Stimulated activated CD4-positive, alpha-beta T cell treated with anti-CD3 and anti-CD28 coated beads, Interleukin-12 subunit alpha, Interleukin-12 subunit beta, amount 100 ng/mL, for 48 hours (primary cell): ENCODE measurements around the gene RBFOX1.
"Not testable (repeated sequence)": the region's sequence is repeated elsewhere in the genome, so short reads cannot be mapped to it uniquely, and the experiment has no call there.

Source experiments
- DNase-seq, 3 donors: peaks; one replicate each; pipeline ENCODE4 v3.0.0-alpha.2; 2020; ENCODE audit warnings: low read depth in 2 of 3, low spot score in 1 of 3

The RBFOX1 gene

DNA sequence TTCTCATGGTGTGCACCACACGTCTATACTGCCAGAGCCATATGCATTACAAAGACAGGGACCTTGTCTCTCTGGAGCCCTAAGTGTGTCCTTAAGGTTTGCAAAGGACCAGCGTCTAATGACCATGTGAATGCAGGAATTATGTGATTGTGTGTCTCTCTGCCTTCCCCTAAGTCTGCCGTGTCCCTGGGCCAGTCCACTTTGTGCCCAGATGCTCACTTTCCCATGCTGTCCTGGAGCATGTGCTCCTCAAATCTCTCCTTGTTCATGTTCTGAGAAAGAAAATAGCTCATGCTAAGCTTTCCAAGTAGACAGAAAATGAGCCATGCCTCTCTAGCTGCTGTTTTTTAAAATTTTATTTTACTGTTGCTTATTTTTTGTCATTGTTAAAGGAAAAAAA lies 125.5 kb downstream of the RBFOX1 start:
- DNase-seq, result no peak

DNA sequence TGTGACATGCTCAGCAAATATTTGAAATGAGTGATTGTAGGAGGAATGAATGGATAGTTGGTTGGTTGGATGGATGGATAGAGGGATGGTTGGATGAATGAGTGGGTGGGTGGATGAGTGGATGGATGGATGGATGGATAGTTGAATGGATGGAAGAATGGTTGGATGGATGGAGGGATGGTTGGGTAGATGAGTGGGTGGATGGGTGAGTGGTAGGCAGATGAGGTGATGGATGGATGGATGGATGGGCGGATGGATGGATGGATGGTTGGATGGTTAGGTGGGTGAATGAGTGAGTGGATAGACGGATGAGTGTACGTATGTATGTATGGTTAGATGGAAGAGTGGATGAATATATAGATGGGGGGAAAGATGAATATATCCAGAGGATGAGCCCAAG lies 137.7 kb downstream of the RBFOX1 start:
- DNase-seq, result no peak

DNA sequence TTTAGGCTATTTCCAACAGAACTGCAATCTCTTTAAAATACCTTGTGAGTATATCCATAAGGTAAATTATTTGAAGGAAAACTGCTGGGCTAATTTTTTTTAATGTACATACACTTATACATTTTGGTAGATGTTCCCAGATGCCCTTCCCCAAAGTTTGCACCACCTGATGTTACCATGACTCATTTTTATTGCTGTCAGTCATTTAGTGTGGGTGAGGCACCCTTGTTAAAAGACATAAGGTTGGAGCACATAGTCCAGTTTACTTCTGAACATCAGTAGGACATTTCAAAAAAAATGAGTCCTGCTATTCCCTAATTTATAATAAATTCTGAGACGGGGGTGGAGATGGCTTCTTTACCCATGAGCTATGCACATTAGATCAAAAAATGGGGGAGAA lies 138.6 kb downstream of the RBFOX1 start:
- DNase-seq, result no peak

DNA sequence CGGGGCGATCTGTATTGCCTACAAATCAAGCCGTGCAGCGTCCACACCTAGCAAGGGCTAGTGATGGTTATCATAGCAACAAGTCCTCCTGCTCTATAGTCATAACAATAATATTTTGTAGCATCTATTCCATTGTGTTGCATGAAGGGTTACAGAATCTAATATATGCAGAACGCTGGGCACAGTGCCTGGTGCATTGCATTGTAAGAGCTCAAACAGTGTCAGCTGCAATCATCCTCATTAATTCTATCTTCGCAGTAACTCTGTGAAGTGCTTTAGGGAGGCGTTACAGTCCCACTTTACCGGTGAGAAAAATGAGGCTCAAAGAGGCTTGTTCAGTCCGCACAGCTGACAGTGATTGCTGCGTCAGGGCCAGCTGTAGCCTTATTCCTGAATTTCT lies 149.4 kb downstream of the RBFOX1 start:
- DNase-seq, result no peak

DNA sequence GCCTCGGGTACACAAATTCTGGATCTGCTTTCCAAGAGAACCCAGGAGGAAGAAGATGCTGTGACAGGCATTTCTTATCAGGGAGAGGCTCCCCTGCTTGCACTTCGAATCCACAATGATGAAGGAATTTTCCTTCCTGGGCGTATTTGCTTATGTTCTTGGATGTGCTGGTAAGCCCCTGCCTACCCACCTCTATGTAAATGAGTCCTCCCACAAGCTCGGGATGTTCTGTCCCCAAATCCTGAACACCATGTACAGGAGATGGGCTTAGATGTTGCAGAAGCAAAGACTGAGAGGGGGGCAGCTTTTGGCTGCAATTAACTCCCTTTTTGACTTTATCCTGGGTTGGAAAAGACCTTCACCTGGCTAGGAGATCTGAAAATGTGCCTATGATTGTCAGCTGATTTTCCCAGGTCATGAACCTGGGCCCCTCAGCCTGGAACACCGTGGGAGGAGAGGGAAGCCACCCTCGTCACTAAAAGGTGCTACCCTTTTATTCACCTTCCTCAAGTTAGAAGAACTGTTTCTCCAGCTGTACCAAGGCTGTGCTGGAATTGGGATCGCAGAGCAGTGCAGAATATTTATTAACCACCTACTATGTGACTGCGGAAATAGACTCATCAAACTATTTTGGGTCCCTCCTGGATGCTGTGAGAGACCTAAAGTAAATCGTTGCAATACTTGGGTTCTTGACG lies 150.1 kb downstream of the RBFOX1 start:
- DNase-seq, result no peak

DNA sequence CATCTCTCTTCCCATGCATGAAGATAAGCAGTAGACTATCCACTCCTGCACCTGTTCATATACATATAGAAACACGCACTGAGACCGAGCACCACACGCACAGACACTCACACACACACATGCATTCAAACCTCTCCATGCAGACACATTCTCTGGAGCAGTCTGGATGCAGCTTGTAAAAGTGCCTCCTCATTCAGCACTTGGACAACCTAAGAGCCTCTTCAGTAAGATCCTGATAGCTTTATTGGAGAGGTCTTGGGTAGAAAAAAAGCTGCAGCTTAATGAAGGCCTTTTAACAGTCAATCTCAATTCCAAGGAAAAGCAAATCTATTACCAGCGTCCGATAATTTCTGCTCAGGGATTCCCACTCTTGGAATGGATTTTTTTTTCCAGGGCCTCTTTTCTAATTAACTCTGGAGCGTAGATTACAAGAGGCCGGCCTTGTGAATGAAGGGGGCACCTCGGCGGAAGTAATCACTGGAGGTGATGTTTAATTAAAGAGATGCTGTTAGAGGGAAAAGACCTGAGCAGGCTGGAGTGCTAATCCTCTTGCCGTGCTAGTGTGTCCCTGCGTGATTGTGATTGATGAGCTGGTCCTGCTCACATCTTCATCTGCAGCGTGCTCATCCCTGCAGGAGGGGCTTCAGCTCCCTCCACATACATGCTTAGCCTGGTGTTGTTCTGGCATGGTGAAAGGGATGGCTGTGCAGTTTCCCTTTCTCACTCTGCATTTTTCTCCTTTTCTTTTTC lies 155.1 kb downstream of the RBFOX1 start:
- no peak for DNase-seq

DNA sequence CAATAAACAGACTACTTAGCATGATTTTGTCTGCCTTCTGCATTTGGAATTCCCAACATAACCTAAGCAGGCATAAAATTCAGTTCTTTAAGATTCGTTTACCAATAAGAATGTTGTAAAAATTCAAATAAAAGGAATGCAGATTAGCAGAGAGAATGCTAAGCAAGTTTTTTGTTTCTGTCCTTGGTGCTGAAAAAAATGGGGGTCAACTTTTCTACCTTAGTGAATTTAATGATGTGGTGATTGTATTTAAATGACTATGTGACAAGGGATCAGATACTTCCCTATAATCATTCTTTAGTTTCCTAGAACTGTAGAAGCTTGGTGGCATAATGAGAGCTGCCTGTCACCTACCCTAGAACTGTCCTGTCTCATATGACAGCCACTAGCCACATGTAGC lies 159.5 kb downstream of the RBFOX1 start:
- no peak for DNase-seq

DNA sequence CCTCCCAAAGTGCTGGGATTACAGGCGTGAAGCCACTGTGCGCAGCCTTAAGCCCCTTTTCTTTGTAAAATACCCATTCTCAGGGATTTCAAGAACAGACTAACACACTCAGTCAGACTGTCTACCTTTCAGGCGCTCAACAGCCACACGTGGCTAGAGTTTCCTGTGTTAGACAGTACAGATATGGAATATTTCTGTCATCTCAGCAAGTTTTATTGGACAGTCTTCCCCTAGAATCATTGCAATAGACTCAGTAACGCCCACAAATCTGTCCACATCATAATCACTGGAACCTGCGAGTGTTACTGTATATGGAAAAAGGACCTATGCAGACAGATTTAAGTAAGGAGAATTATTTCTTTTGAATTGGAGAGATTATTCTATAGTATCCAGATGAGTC lies 160.5 kb downstream of the RBFOX1 start:
- DNase-seq, result no peak

DNA sequence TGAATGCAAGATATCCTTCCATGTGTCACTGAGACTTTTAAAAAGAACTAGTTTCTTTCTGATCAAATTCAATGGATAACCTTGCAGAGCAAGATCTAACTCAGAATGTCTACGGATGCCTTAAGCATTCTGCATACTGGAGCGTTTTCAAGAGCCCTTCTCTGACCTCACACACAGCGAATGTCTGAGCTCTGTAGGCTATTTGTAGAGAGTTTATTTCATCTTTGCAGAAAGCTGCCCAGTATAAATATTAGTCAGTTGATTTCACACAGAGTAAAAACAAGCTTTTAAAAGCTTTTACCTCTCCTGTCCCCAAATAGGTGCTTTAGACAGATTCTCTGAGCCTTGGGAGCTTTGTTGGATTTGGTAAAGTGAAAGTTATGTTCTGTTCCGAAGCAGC lies 165.0 kb downstream of the RBFOX1 start:
- no peak for DNase-seq

DNA sequence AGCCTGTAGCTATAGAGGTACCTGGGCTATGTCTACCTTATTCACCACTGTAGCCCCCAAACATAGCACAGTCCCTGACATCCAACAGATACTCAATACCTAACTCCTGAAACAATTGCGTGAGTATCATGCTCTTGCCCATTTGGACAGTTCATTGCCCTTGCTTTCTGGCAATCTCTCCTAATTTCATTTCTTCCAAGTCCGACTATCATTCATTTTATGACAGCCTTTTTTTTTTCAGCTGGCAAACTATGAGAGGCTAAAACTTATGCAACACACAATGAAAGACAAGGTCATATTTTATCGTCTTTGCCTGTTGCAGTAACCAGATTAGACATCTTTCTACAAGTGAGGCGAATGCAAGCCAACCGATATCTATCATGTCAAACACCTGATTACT lies 169.2 kb downstream of the RBFOX1 start:
- DNase-seq, result no peak

DNA sequence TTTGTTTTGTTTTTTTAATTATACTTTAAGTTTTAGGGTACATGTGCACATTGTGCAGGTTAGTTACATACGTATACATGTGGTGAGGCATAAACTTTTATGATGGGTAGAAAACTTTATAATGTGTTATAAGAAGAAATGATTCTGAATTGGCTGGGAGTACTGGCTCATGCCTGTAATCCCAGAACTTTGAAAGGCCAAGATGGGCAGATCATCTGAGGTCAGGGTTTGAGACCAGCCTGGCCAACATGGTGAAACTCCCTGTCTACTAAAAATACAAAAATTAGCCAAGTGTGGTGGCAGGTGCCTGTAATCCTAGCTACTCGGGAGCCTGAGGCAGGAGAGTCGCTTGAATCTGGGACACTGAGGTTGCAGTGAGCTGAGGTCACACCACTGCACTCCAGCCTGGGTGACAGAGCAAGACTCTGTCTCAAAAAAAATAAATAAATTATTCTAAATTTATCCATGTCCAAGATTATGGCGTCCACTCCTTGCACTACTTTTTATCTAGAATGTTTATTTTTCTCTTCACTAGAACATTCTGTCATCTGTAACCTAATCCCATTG lies 170.0 kb downstream of the RBFOX1 start:
- DNase-seq, result not testable (repeated sequence)

DNA sequence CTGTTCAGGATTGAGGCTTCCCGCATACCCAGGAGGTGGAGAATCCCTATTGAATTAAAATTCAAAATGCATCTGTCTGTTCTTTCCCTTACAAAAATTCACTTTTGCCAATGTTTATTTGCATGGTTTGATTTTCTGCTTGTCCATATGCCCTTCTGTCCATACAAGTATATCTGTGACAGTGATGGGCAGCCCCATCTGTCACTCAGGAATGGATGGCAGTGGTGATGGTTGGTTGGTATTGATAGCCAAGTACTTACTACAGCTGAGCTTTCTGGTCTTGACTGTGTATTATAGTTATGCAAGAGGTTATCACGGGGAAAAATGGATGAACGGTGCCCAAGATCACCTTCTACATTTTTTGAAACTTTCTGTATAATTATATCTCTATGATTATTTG lies 171.0 kb downstream of the RBFOX1 start:
- DNase-seq, result no peak

DNA sequence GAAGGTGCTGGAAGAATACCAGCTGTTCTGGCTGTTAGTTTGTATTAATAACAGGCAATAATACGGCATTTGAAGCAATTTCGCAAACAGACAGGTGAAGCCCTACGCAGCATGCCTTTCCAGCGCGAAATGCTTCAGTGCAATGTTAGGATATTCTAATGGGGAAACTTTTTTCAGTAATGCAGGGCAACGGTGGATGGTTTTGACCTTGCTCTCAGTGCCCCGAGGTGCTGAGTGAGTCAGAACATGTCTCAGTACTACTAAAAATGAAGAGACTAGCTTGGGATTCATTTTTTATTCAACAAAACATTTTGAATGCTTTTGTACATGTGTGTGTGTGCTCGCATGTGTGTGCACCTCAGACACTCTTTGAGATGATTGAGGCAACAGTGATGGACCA lies 172.2 kb downstream of the RBFOX1 start:
- no peak for DNase-seq

DNA sequence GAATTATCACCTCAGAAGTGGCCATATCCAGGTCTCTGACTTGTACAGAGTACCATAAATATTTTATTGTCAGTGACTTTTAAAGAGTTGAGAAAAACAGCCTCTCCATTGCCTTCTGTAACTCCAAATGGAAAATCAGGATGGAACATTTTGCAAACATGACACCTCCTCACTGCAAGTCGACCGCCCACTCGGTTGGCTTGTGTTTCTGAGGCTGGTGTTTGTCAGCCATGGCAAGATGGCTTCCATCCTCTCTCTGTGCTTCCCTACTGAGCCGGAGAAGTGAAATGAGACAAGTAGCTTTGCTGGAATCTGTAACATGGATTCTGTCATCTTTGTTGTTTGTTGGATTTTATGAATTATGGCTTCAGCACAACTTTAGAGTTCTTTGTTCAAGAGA lies 172.8 kb downstream of the RBFOX1 start:
- DNase-seq, result no peak

DNA sequence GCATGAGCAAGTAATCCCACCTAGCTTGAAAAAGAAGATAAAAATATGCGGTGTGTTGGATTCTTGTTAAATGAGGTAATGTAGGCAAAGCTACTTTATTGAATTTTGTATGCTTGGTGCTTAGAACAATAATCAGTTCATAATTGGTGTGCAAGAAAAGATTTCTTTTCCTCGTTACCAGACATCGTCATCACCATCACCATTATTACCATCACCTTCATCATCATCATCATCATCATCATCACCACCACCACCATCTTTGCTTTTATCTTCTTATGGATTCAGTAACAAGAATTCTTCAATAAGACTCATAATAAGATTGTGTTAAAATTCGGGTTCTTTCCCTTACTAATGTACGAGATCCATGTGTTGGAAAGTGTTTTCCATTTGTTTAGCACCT lies 173.7 kb downstream of the RBFOX1 start:
- DNase-seq, result no peak

DNA sequence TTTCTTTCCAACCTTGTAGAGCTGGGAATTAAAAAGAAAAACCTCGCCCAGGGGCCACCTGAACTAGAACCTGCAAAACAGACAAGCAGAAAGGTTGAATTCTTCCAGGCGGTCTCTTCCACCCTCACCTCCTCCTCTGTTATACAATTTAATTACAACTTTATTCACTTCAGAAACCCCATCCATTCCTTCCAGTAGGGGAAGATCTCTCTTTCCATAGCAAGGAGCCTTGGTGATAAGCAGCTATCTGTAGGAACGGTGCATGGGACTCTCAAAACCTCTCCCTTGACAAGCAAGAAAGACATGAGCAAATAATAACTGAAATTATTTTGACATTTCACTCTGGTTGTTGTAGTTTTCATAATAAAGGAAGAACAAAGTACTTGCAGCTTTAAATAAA lies 176.0 kb downstream of the RBFOX1 start:
- no peak for DNase-seq

DNA sequence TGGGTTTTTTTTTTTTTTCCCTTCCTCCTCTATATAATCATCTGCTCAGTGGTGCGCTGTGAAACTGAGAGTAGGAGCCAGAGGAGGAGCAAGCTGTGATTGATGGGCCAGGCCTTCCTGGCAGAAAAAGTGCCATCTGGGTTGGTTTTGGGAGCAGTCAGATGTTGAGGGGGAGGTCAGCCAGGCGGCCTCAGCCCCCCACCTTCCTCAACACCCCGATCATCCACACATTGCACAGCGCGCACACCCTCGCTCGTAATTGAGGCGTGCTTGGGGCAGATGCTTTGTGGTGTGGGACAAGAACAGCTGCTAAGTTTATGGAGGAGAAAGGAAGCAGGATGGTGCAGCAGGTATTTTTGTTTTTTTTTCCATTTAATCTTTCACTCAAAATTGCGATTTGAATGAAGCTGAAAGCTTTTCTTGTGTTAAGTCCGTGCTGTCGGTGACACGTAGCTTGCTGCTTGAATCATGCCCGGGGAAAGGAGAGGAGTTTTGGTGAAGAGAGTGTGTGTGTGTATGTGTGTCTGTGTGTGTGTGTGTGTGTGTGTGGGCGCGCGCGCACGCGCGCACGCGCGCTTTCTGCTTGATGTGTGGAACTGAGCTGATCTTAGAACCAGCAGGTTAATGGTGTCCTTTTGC lies 177.4 kb downstream of the RBFOX1 start:
- no peak for DNase-seq

DNA sequence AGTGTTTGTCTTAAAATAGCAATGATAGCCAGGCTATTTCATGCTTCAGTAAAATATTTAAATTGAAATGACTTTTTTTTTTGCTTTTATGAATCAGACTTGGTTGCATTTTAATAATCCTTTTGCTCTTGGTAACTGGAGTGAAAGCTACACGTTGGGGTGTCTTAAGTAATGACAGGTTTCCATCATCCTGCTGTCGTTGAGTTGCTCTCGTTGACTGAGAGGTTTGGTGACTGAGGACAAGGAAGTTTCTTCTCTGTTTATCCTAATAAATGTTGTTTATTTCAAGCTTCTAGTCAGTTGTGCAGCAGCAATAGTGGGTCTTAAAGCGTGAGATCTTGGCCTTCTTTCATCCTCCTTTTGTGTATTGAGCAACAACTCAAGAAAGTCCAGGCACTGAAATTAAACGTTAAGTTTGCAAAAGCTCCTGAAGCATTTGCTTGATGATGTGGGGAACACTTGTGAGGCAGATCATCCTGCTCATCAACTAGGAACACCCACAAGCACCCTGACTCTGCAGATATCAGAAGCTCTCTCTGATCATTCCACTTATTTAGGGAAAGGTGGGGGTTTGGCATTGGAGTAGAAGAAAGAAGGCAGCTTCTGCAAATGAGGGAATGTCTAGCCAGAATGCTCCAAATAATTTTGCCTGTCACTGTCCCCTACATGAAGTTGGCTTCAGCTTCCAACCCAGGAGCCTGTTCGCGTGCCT lies 179.1 kb downstream of the RBFOX1 start:
- DNase-seq, result no peak

DNA sequence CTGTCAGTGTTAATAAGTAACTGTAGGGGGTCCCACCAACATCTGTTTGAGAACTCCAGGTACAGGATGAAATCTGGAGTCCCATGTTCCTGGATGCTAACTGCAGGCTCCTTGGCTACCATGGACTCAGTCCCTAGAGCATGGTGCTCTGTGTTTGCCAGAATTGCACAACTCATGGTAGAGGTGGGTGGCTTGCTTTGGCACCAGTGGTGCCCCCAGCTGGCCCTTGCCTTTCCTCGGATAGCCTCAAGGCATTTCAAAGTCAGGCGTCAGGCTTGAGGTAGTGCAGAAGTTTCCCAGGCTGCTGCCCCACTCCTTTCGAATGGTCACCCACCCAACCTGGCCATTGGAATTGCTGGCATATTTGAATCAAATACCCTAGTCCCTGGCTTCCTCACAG lies 179.9 kb downstream of the RBFOX1 start:
- DNase-seq, result no peak

DNA sequence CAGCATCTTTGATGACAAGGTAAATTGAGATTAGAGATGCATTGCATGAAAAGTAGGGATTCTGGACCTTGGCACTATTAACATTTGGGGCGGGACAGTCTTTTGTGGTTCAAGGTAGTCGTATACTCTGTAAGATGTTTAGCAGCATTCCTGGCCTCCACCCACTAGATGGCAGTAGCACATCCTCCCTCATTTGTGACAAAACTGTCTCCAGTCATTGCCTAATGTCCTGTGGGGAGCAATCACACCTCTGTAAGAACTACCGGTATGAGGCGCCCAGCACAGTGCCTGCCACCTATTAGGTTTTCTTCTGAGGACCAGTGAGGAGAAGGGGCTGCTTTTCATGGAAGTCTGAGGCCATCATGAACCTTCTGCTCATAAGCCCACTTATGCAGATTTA lies 180.8 kb downstream of the RBFOX1 start:
- DNase-seq, result peak in 1 of 3 donors; percentile 1

DNA sequence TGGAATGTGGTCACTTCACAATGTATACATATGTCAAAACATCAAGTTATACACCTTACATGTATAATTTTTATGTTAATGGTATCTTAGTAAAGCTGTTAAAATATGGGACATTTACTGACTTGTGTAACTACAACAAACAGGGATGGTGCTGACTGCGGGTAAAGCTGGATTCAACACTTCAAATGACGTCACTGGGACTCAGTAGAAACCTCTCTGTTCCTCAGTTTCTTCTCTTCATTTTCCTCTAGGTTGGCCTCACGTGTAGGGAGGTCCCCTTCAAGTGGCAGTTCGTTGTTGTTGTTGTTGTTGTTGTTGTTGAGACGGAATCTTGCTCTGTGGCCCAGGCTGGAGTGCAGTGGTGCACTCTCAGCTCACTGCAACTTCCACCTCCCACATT lies 182.9 kb downstream of the RBFOX1 start:
- no peak for DNase-seq

DNA sequence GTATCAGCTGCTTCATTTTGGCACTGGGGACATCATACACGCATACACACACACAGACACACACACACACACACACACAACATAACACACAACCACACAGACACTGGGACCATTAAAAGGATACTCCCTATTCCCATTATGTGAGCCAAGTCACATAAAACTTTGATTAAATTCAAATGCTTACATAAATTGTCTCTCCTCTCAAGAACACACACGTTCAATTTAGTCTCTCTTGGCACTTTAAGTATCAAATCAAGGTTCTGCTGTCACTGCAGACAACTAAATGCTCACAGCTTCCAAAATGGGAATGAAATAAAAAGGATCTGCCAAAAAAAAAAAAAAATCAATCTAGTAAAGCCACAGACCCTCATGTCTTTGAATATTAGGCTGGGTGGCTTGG lies 184.9 kb downstream of the RBFOX1 start:
- no peak for DNase-seq
